Caco-2 (cell line): Measurements from ENCODE around the gene TICAM2. TPM values are rescaled to one million over a fixed set of nuclear protein-coding genes. Genes with fewer than 3 reads are reported as not detected.

Experiments
- BruUV-seq: library from RNA; stranded (reverse); fragments of 400-500 nt; replicated peaks from 2 replicates; lab custom pipeline; 2021; lab: Mats Ljungman, UMichigan
- CTCF ChIA-PET: fragments of 300-600 bp; sonication (Branson Sonifier 250); formaldehyde crosslinking; loops from one replicate; lab custom pipeline; 2022; ENCODE audit warnings: antibody characterized with exemption; lab: Charles Lee
- POLR2A ChIA-PET: fragments of 300-600 bp; sonication (Branson Sonifier 250); formaldehyde crosslinking; loops from one replicate; lab custom pipeline; 2022; ENCODE audit warnings: antibody characterized with exemption; lab: Charles Lee
- DNase-seq, 2 experiments: peaks; one replicate each; pipeline versions ENCODE4 v3.0.0 to v3.0.0-alpha.2; 2020 to 2022
- H3K27me3 ChIP-seq: replicated peaks from 2 replicates; pipeline ENCODE4 v1.6.0; 2011; ENCODE audit warnings: low read length; ENCODE audit not compliant: control insufficient read depth, insufficient read depth
- H3K36me3 ChIP-seq: 2 replicates; pipeline ENCODE4 v1.5.1; 2011; ENCODE audit warnings: low read length; ENCODE audit not compliant: control insufficient read depth, insufficient read depth
- H3K4me1 ChIP-seq: fragments of 250-450 bp; sonication (Bioruptor Pico); 2 replicates; pipeline ENCODE4 v1.5.1; 2020; ENCODE audit warnings: mild to moderate bottlenecking
- H3K4me3 ChIP-seq: 2 replicates; pipeline ENCODE4 v1.5.1; 2011; ENCODE audit warnings: low read depth, mild to moderate bottlenecking, control low read depth, low read length
- H3K9me3 ChIP-seq: fragments of 250-450 bp; sonication (Bioruptor Pico); 2 replicates; pipeline ENCODE4 v1.5.1; 2020; ENCODE audit warnings: mild to moderate bottlenecking, moderate library complexity
- H3K27ac Mint-ChIP-seq: one replicate; pipeline ENCODE4 v1.8.0; 2022; ENCODE audit warnings: mixed read lengths; ENCODE audit not compliant: unreplicated experiment
- H3K27me3 Mint-ChIP-seq: one replicate; pipeline ENCODE4 v1.8.0; 2022; ENCODE audit warnings: mixed read lengths; ENCODE audit not compliant: insufficient read depth, unreplicated experiment
- H3K36me3 Mint-ChIP-seq: one replicate; pipeline ENCODE4 v1.8.0; 2022; ENCODE audit warnings: mild to moderate bottlenecking, mixed read lengths; ENCODE audit not compliant: insufficient read depth, unreplicated experiment
- H3K4me1 Mint-ChIP-seq: one replicate; pipeline ENCODE4 v1.8.0; 2022; ENCODE audit warnings: low read depth, mixed read lengths; ENCODE audit not compliant: unreplicated experiment
- H3K4me3 Mint-ChIP-seq: one replicate; pipeline ENCODE4 v1.8.0; 2022; ENCODE audit warnings: mild to moderate bottlenecking, moderate library complexity, mixed read lengths; ENCODE audit not compliant: unreplicated experiment
- H3K9me3 Mint-ChIP-seq: one replicate; pipeline ENCODE4 v1.8.0; 2022; ENCODE audit warnings: mixed read lengths; ENCODE audit not compliant: unreplicated experiment
- CTCF ChIP-seq, 2 experiments: fragments of 200-600 bp in 1 of 2; IDR thresholded peaks; 1 replicate in 1 of 2; 2 replicates in 1 of 2; pipeline versions ENCODE4 v1.5.1 to v1.8.0; 2011 to 2022; ENCODE audit warnings: antibody characterized with exemption in 1 of 2, control low read depth in 1 of 2, inconsistent platforms in 1 of 2, low read depth in 1 of 2, low read length in 1 of 2, mild to moderate bottlenecking in 1 of 2, moderate library complexity in 1 of 2; ENCODE audit not compliant: insufficient read depth in 1 of 2, severe bottlenecking in 1 of 2, unreplicated experiment in 1 of 2
- intact Hi-C: fragments of 100-400 bp; cut with micrococcal nuclease; formaldehyde crosslinking; loops from one replicate; pipeline ENCODE4 v1.10.0; 2022; ENCODE audit not compliant: unreplicated experiment
- total RNA-seq: library from RNA; stranded (reverse); gene quantifications from 2 replicates; pipeline ENCODE4 v1.2.3, GENCODE V29; 2022

The TICAM2 gene
- total RNA-seq, 1 experiment from 2014 or later: 0.91 TPM

- BruUV-seq: no TSS peak
- H3K9me3 ChIP-seq: no peaks in the 10 kb centered on the region
- no peak for DNase-seq
- Mint-ChIP-seq H3K4me3 (no peak overlapping the region), H3K9me3 (no peaks in the 10 kb centered on the region), H3K4me1 (no peaks in the 10 kb centered on the region), H3K27me3 (peaks cover 10% of the 10 kb centered on the region), H3K27ac (no peak overlapping the region), H3K36me3 (no peaks in the 10 kb centered on the region)
- POLR2A ChIA-PET: no interaction called here
- no peak overlapping the region for H3K4me3 ChIP-seq
- intact Hi-C loops: no loop called here
- no peaks in the 10 kb centered on the region for H3K27me3 ChIP-seq
- no peak for TF ChIP-seq CTCF (IDR thresholded peaks at IDR 0.05; ENCODE audit: insufficient read depth in 1 of 2, low read depth in 1 of 2, low read length in 1 of 2, severe bottlenecking in 1 of 2, unreplicated experiment in 1 of 2)
- no peaks in the 10 kb centered on the region; the same call in 1 of the 2 replicates for H3K36me3 ChIP-seq
- H3K4me1 ChIP-seq: no peaks in the 10 kb centered on the region
- CTCF ChIA-PET: no interaction called here
These were observed 41.8 kb upstream of the TICAM2 start for GRCh38 chr5:115644046-115644445.

- H3K27me3 Mint-ChIP-seq: peaks cover 15% of the 10 kb centered on the region
- no peaks in the 10 kb centered on the region for H3K9me3 ChIP-seq
- POLR2A ChIA-PET: no interaction called here
- H3K36me3 Mint-ChIP-seq: no peaks in the 10 kb centered on the region
- H3K4me3 Mint-ChIP-seq: no peak overlapping the region
- no peak for DNase-seq
- no peak overlapping the region for H3K4me3 ChIP-seq
- BruUV-seq: no TSS peak
- no peaks in the 10 kb centered on the region for H3K9me3 Mint-ChIP-seq
- H3K27ac Mint-ChIP-seq: no peak overlapping the region
- CTCF ChIA-PET: no interaction called here
- no peaks in the 10 kb centered on the region; the same call in 1 of the 2 replicates for H3K27me3 ChIP-seq
- H3K4me1 ChIP-seq: no peaks in the 10 kb centered on the region
- TF ChIP-seq CTCF (IDR thresholded peaks at IDR 0.05; ENCODE audit: insufficient read depth in 1 of 2, low read depth in 1 of 2, low read length in 1 of 2, severe bottlenecking in 1 of 2, unreplicated experiment in 1 of 2): no peak
- H3K4me1 Mint-ChIP-seq: no peaks in the 10 kb centered on the region
- H3K36me3 ChIP-seq: no peaks in the 10 kb centered on the region; the same call in 1 of the 2 replicates
- intact Hi-C loops: no loop called here
These were observed 39.7 kb upstream of the TICAM2 start for GRCh38 chr5:115641948-115642347.

GRCh38 chr5:115640274-115640673, 38.0 kb upstream of the TICAM2 start:
- no peaks in the 10 kb centered on the region for H3K9me3 Mint-ChIP-seq
- no peaks in the 10 kb centered on the region for H3K36me3 Mint-ChIP-seq
- H3K4me3 Mint-ChIP-seq: no peak overlapping the region
- ChIA-PET POLR2A (no interaction called here), CTCF (no interaction called here)
- H3K4me1 Mint-ChIP-seq: no peaks in the 10 kb centered on the region
- Histone ChIP-seq H3K36me3 (no peaks in the 10 kb centered on the region; the same call in 1 of the 2 replicates), H3K9me3 (no peaks in the 10 kb centered on the region), H3K4me3 (no peak overlapping the region), H3K27me3 (no peaks in the 10 kb centered on the region; the same call in 1 of the 2 replicates), H3K4me1 (no peaks in the 10 kb centered on the region)
- H3K27me3 Mint-ChIP-seq: peaks cover 15% of the 10 kb centered on the region
- no peak for TF ChIP-seq CTCF (IDR thresholded peaks at IDR 0.05; ENCODE audit: insufficient read depth in 1 of 2, low read depth in 1 of 2, low read length in 1 of 2, severe bottlenecking in 1 of 2, unreplicated experiment in 1 of 2)
- intact Hi-C loops: no loop called here
- H3K27ac Mint-ChIP-seq: no peak overlapping the region
- BruUV-seq: no TSS peak
- no peak for DNase-seq
